Measurements from ENCODE around the gene NPEPPS. TPM values are rescaled to one million over a fixed set of nuclear protein-coding genes. Genes with fewer than 3 reads are reported as not detected.
A peak's percentile ranks its signal among the peaks of the same experiment; 100 is the strongest.
"Not testable (repeated sequence)": the region's sequence is repeated elsewhere in the genome, so short reads cannot be mapped to it uniquely, and the experiment has no call there.

NPEPPS gene, protein sequence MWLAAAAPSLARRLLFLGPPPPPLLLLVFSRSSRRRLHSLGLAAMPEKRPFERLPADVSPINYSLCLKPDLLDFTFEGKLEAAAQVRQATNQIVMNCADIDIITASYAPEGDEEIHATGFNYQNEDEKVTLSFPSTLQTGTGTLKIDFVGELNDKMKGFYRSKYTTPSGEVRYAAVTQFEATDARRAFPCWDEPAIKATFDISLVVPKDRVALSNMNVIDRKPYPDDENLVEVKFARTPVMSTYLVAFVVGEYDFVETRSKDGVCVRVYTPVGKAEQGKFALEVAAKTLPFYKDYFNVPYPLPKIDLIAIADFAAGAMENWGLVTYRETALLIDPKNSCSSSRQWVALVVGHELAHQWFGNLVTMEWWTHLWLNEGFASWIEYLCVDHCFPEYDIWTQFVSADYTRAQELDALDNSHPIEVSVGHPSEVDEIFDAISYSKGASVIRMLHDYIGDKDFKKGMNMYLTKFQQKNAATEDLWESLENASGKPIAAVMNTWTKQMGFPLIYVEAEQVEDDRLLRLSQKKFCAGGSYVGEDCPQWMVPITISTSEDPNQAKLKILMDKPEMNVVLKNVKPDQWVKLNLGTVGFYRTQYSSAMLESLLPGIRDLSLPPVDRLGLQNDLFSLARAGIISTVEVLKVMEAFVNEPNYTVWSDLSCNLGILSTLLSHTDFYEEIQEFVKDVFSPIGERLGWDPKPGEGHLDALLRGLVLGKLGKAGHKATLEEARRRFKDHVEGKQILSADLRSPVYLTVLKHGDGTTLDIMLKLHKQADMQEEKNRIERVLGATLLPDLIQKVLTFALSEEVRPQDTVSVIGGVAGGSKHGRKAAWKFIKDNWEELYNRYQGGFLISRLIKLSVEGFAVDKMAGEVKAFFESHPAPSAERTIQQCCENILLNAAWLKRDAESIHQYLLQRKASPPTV
- 97.9 and 166 TPM in 2 replicates for total RNA-seq

DNA sequence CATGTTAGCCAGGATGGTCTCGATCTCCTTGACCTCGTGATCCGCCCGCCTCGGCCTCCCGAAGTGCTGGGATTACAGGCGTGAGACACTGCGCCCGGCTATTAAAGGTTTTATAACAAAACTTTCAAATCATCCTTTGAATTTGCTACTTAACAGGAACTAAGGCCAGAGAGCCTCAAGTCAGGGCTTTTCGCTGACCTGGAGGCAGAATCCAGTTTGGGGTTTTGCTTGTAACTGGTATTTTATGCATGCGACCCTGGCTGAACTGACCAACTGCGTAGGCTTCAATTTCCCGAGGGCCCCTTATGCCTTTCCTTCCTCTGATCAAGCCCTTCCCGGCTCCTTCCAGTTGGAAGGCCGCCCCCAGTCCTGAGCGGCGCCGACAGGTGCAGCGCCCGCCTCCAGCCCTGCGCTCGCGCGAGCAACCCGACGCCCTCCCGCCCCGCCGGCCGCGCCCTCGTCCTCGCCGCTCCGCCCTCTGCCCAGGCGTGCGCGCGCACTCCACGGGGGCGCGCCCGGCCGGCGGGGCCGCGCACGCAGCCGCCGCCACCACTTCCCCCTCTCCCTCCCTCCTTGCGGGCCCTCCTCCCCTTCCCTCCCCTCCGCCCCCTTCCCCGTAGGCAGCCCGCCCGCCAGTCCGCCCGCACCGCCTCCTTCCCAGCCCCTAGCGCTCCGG is at the start of gene NPEPPS:
TSS of gene NPEPPS (plus strand) at position 552 of the 676 bp plus-strand sequence. CDS start 193 bp downstream, outside the sequence.
- DNase-seq: peak; percentile 88

DNA sequence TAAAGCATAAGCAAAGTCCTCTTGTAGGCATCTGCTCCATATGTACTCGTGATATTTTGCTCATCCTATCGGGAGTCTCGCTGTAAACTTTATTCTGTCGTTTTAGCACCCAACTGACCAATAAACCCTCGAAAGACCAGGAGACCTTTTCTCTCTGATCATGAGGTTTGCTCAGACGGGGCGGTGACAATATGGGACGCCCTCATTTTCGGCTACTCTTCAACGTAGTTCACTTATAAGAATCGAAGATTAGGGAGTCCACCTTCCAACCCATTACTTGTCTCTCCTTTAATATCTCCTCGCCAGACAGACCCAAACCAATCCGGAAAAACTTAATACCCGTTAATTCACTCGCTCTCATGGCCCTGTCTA is 39.1 kb upstream of the NPEPPS start:
- peak; percentile 27 for DNase-seq

DNA sequence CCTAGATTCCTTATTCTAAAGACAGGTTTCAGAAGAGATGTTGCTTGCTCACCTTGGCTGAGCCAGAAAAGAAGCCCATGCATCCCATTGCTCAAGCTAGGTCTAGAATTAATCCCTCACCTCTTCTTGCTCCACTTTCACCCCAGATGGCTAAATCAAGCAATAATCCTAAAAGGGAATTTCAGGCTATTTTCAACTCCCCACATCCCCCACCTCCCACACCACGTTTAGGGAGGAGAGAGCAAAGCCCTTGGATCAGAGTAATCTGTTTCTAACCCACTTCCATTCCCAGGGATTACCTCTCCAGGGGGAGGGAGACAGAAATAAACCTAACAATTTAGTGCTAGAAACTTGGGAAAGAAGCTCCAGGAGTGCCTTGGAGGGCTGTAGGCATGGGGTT is 31.8 kb upstream of the NPEPPS start:
- not testable (repeated sequence) for DNase-seq

DNA sequence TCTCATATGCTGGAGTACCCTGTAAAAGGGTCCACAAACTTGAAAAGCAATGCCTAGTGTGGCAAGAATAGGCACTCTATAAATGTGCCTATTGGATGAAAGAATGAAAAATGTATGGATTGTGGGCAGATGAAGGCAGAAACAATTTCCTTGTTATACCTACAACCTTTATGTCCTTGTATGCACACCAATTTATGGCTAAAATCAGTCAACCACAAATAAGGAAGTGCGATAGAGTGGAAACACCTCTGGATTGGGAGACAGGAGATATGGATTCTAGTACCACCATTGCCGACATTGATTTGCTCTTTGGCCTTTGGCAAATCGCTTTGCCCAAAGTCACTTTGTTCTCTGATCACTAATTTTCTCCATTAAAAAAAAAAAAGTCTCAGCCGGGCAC is 31.4 kb upstream of the NPEPPS start:
- DNase-seq: not testable (repeated sequence)

DNA sequence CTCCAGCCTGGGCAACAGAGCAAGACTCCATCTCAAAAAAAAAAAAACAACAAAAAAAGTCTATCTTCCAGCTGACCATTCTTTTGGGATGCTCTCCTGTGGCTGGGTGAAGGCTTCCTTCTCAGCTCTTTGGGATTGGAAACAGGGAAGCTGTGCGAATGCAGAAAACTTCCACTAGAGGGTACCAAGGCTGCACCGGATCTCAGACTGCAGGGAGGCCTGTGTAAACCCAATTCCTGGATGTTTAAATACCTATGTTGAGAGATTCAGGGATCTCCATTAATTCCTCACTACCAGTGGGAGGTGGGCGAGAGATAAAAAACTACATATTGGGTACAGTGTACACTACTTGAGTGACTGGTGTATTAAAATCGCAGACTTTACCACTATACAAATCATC is 30.3 kb upstream of the NPEPPS start:
- peak; percentile 51 for DNase-seq

DNA sequence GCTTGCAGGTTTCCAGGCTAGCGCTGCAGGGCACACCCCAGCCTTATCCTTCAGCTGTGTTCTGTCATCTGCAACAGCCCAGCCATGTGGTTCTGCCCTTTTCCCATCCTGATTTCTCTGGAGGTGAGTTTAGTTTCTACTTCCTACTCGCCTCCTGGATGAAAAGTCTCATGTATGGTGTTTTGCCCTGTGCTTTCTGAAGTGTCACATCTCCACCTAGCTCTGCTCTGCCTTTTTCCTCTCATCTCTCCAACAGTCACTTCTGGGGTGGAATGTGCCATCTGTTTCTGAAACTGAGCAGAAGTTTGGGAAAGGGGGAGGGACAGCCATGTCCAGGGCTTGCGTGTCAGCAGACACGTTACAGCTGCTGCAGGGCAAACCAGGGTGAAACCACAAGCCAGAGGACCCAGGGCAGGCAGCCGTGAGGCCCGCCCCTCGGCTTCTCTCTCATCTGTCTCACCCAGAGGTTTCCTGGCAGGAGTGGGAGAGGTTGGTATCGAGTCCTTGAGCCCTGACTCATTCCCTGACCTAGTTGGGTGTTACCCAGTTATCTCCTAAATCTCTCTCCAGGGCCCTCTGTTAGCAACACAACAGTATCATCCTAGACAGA is 28.7 kb upstream of the NPEPPS start:
- DNase-seq: peak; percentile 17

DNA sequence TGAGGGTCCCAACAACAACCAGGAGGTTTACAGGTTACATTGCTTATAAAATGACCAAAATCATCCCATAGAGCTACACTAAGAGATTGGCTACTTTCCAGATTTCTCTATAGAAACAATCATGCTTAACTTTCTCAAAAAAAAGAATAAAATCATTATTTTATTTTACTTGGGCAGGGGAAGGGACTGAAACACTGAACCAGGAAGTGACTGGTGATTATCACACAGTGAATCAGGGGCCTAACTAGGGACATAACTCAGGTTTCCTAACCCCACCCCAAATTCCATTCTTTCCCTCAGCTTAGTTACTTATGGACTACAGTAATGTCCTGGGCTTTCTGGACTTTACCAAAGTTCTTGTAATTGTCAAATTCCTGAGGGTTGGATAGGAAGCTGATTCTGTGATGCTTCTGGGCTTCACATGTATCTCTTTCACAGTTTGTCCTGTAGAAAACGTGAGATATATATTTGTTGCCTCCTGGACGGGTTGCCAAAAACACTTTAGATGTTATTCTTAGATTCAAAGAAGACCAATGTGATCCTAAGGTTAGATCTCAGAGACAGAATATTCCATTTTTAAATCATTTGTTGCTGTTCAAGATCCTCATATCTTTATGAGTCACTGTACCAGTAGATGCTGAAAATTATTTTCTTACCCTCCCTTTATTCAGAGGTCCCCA is 28.0 kb upstream of the NPEPPS start:
- peak; percentile 46 for DNase-seq

DNA sequence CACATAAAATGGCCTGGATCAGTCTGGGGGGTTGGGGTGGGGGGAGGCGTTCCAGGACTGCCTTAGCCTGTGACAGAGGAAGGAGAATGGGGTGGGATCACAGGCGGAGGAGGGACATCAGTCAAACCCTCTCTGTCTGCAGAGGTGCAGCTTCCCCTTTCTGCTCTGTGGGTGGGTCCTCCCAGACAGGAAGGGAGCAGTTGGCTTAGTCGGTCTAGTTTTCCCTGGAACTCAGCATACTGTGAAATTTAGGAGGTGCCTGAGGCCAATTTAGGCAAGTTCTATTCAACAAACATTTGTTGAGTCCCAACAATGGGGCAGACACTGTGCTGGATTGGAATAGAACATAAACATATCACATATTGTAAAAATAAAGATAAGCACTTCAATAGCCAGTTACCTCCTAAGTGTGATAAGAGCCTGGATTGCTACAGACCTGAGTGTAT is 19.2 kb upstream of the NPEPPS start:
- DNase-seq: not testable (repeated sequence)

DNA sequence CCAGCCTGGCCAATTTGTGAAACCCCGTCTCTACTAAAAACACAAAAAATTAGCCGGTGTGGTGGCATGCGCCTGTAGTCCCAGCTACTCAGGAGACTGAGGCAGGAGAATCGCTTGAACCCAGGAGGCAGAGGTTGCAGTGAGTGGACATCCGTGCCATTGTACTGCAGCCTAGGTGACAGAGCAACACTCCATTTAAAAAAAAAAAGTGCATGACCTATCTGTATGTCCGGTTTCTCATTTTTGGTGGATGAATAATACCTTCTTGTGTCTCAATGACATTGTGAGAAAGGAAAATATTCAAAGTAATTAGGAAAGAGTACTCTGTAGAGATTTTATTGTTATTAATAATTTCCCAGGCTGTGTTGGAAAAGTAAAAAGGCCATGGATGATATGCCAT is 17.6 kb upstream of the NPEPPS start:
- peak; percentile 64 for DNase-seq

DNA sequence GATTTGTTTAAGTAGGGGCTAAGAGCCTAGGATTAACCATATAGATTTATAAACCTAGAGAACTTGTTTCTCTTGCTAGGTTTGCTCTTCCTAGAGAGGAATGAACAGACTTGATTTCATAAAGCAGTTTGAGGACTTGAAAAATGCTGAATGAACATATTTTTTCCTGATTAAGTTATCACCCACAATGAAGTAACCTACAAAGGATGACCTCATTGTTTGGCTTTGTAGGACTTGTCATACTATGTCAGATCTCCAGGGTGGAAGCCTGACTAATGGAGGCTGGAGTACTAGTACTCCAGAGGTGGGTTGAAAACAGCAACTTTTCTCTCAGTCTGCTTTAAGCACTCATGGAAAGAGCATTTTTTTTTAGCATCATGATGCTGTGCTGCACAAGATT is 12.0 kb upstream of the NPEPPS start:
- DNase-seq: not testable (repeated sequence)

DNA sequence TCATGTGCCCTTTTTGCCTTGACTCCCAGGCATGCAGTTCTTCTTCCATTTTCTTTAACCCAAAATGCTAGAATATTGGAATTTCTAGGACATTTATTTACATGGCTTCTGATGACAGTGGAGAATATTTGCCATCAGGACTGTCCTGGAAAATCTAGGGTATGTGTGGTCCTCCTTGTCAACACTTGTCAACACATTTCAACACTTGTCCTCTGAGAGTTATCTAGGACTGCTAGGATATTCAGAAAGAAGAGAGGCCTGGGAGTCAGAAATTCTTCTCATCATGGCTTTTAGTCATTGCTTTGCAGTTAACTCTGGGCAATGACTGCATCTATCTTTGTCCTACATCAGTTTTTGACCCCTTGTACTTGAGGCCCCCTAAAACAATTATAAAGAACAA is 11.5 kb upstream of the NPEPPS start:
- DNase-seq: not testable (repeated sequence)

DNA sequence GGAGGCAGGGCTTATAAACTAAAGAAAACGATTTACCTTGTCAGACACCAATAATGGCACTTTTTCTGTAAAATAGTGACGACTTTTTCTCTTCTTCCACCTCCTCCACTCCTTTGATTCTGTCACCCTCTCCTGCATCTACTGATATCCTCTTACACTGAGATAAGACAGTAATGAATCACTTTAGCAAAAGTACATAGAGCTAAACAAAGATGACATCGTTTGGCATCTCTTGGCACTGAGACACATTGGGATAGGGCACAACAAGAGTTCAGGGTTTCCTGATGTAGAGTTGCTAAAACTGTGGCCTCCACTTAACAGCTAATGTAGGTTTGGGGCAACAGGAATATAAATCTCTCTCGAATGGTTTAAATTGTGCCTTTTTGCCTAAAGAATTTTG is 10.6 kb upstream of the NPEPPS start:
- DNase-seq: not testable (repeated sequence)

DNA sequence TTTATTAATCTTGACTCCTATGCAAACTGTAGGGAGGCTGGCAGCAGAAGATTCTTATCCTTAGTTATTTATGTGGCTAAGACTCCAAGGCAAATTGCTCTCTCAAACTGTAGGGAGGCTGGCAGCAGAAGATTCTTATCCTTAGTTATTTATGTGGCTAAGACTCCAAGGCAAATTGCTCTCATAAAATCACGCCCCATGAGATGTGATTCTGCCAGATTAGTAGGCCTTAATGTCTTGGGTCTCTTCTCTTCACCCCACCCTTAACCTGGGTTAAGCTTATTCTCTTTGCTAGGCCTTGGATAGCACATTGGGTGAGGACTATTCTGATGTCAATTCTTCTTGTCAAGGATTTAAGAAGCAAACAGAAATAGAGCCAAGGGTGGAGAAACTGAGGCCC is 9.5 kb upstream of the NPEPPS start:
- not testable (repeated sequence) for DNase-seq

DNA sequence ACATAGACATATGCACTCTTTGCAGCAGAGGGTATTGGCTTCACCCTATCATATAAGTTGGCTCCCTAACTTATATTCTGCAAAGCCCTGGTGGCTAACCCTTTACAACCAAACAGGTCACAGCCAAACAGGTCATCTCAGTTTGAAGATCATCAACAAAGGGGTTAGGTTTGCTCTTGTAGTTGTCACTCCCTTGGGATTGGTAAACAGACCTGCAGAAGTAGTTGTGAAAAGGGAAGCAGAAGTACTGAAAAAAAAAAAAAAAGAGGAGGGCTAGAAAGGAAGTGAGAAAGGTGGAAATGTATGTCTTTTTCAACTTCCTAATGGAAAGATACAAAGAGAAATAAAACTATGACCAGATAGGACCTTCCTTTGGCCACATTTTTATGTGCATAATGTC is 8.6 kb upstream of the NPEPPS start:
- not testable (repeated sequence) for DNase-seq

DNA sequence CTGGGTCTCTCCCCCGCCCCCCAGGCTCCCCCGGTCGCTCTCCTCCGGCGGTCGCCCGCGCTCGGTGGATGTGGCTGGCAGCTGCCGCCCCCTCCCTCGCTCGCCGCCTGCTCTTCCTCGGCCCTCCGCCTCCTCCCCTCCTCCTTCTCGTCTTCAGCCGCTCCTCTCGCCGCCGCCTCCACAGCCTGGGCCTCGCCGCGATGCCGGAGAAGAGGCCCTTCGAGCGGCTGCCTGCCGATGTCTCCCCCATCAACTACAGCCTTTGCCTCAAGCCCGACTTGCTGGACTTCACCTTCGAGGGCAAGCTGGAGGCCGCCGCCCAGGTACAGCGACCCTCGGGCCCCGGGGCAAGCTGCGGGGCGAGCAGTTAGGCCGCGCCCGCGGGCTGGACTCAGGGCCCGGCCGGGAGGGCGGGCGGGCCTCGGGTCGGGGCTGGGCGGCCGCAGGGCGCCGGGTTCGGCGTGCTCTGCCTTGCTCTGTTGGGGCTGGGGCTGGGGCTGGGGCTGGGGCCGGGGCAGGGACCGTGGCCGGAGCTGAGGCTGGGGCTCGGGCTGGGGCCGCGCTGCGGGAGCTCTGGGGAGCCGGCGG is 419 bp downstream of the NPEPPS start:
- DNase-seq: not testable (repeated sequence)

DNA sequence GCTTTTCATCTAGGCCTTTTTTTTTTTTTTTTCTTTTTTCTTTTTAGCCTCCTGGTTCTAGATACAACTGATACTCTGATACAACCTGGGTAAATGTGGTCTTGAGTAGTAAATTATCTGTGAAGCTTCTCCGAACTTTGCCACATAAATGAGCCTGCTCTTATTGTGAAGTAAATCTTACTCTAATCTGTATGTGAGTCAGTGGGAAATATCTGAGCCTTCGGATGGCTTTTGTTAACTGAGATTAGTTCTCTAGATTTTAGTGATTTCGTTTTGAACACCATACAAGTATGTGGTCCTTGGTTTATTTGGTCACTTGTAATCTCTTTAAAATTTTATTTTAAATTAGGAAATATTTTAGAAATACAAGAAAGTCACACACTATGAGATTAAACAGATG is 8.2 kb downstream of the NPEPPS start:
- not testable (repeated sequence) for DNase-seq

DNA sequence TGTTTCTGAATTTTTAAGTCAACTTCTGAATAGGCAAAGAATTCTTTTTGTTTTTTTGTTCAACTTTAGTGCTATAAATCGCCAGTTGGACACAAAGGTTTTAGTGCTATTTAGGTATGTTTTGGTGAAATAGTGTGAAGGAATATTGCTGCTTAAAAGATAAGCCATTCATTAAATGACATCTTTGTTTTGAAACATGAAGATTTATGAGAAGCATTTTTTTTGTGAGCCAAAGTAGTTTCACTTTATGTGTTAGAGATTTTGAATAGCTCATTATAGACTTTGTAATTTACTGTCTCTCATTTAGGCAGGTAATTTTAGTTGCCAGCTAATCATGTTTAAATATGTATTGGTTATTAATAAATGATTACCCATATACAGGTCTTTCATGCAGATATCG is 10.8 kb downstream of the NPEPPS start:
- not testable (repeated sequence) for DNase-seq

DNA sequence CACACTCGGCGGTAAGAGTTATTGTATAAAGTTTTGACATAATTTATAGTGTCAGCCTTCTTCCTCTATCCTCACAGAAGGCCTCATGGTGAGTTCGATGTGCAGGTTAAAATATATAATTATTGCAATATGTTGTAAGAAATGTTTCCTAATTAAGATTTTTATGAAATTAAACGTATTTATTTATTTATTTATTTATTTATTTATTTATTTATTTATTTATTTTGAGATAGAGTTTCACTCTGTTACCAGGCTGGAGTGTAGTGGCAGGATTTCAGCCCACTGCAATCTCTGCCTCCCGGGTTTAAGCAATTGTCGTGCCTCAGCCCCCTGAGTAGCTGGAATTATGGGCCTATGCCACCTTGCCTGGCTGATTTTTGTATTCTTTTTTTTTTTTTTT is 13.4 kb downstream of the NPEPPS start:
- DNase-seq: not testable (repeated sequence)

DNA sequence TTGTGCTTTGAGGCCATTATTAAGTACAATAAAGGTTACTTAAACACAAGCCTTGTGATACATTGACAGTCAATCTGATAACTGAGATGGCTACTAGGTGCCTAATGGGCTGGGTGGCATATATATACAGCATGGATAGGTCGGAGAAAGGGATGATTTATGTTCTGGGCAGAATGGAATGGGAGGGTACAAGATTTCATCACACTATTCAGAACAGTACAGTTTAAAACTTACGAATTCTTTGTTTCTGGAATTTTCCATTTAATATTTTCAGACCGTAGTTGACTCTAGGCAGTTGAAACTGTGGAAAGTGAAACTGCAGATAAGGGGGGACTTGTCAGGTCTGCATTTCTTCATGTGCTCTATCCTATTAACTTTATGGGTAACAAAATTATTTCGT is 23.8 kb downstream of the NPEPPS start:
- not testable (repeated sequence) for DNase-seq

DNA sequence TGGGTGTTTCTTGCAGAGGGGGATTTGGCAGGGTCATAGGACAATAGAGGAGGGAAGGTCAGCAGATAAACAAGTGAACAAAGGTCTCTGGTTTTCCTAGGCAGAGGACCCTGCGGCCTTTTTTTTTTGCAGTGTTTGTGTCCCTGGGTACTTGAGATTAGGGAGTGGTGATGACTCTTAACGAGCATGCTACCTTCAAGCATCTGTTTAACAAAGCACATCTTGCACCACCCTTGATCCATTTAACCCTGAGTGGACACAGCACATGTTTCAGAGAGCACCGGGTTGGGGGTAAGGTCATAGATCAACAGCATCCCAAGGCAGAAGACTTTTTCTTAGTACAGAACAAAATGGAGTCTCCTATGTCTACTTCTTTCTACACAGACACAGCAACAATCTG is 25.2 kb downstream of the NPEPPS start:
- not testable (repeated sequence) for DNase-seq

DNA sequence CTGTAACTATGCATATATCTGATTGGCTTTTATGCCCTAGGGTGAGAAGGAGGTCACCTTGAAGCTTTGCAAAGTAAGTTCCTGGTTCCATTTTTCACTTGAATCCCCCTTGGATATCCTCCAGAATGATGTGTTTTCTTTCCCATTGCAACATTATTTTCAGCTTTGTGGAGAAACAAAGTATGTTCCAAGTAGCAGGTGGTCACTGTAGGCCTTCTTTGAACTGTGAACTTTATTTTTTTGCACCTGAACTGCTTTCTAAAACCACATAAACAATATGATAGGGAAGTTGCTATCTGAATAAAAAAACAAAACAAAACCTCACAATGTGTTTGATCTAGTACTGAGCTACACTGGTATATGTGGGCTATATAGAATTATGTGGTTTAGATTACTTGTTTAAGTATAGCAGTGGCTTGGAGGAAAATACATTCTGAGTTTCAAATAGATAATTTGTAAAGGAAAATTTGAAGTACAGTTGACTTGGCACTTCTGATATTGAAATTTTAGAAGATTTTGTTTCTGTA is 29.7 kb downstream of the NPEPPS start:
- DNase-seq: not testable (repeated sequence)

Data from dermis blood vessel endothelial cell (primary cell).